HG02798 (cell line): Measurements from ENCODE around the gene IP6K1.

Experiments
- ATAC-seq: cut with Tn5 transposase; IDR thresholded peaks from one replicate; pipeline ENCODE4 v1.9.1; 2021; ENCODE audit warnings: mild to moderate bottlenecking; ENCODE audit not compliant: unreplicated experiment, poor library complexity

IP6K1 gene

DNA sequence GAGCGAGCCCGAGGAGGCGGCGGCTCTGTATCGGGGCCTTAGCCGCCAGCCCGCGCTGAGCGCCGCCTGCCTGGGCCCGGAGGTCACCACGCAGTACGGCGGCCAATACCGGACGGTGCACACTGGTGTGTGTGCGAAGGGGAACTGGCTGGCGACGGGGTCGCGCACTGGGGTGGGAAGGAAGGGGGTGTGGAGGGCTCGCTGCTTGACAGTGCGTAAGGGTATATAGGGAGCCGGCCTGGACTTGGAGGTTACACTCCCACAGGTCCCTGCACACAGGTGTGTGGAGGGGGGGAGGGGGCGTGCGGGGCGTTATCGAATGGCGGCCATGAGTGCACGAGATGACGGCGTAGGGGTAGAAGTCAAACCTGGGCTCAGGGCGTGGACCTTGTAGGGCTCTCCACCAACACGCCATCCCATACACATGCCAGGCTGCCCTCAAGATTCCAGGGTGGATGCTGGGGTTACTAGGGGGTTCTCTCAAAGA is 111.8 kb downstream of the IP6K1 start:
- peak; percentile 24 for ATAC-seq
